ENCODE results near the gene FAM118A.
A peak's percentile ranks its signal among the peaks of the same experiment; 100 is the strongest.

Gene FAM118A

GRCh38 chr22:45336971-45337431, 27.3 kb downstream of the FAM118A start:
- TF ChIP-seq CTCF (IDR thresholded peaks at IDR 0.05; ENCODE audit: insufficient read depth, low read depth, low read length, missing control alignments), result no peak

GRCh38 chr22:45337536-45337935, 27.8 kb downstream of the FAM118A start:
- H3K4me3 ChIP-seq (ENCODE audit: low read depth, low read length), result no peak overlapping the region
- TF ChIP-seq CTCF (IDR thresholded peaks at IDR 0.05; ENCODE audit: insufficient read depth, low read depth, low read length, missing control alignments), result no peak

More at GRCh38 chr22:45336971-45337431, 27.3 kb downstream of the FAM118A start:
- no peak for DNase-seq (ENCODE audit: low read depth)
- no peak overlapping the region for H3K4me3 ChIP-seq (ENCODE audit: low read depth, low read length)

GRCh38 chr22:45338795-45339194, 29.1 kb downstream of the FAM118A start:
- DNase-seq (ENCODE audit: low read depth), result no peak
- no peak overlapping the region for H3K4me3 ChIP-seq (ENCODE audit: low read depth, low read length)
- TF ChIP-seq CTCF (IDR thresholded peaks at IDR 0.05; ENCODE audit: insufficient read depth, low read depth, low read length, missing control alignments), result no peak

More at GRCh38 chr22:45337536-45337935, 27.8 kb downstream of the FAM118A start:
- no peak for DNase-seq (ENCODE audit: low read depth)

GRCh38 chr22:45340323-45340722, 30.6 kb downstream of the FAM118A start:
- no peak for TF ChIP-seq CTCF (IDR thresholded peaks at IDR 0.05; ENCODE audit: insufficient read depth, low read depth, low read length, missing control alignments)
- no peak overlapping the region for H3K4me3 ChIP-seq (ENCODE audit: low read depth, low read length)
- no peak for DNase-seq (ENCODE audit: low read depth)

- TF ChIP-seq CTCF (IDR thresholded peaks at IDR 0.05; ENCODE audit: insufficient read depth, low read depth, low read length, missing control alignments), result no peak
- no peak overlapping the region for H3K4me3 ChIP-seq (ENCODE audit: low read depth, low read length)
- peak; percentile 6 for DNase-seq (ENCODE audit: low read depth)
Measured at GRCh38 chr22:45341498-45341897, 31.8 kb downstream of the FAM118A start.

- no peak for TF ChIP-seq CTCF (IDR thresholded peaks at IDR 0.05; ENCODE audit: insufficient read depth, low read depth, low read length, missing control alignments)
- no peak overlapping the region for H3K4me3 ChIP-seq (ENCODE audit: low read depth, low read length)
- no peak for DNase-seq (ENCODE audit: low read depth)
Measured at GRCh38 chr22:45343143-45343542, 33.4 kb downstream of the FAM118A start.

- TF ChIP-seq CTCF (IDR thresholded peaks at IDR 0.05; ENCODE audit: insufficient read depth, low read depth, low read length, missing control alignments), result no peak
- H3K4me3 ChIP-seq (ENCODE audit: low read depth, low read length), result no peak overlapping the region
- no peak for DNase-seq (ENCODE audit: low read depth)
Measured at GRCh38 chr22:45344334-45344733, 34.6 kb downstream of the FAM118A start.
